DMS53 treated with DMSO at 0.1 percent for 48 hours (cell line): ENCODE results near the gene ZC3HAV1.

ENCODE experiments used
- DNase-seq: peaks from one replicate; lab custom pipeline; 2025; ENCODE audit not compliant: unreplicated experiment; lab: John Stamatoyannopoulos, UW

The ZC3HAV1 gene

DNA sequence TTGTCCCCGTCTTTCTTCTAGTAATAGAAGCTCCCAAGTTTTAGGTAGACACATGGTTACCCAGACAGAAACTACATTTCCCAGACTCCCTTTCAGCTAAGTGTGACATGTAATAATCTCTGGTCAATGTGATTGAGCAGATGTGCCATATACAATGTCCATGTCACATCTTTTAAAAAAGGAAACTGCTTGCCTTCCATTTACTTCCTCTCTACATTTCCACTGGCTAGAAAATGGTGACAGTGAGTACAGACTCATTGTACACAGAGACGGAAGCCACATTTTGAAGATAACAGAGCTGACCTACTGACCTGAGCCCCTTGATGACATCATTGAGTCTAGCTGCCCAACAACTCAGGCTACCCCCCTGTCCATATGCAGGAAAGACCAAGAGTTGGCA is 21.3 kb downstream of the ZC3HAV1 start:
- DNase-seq = no peak

DNA sequence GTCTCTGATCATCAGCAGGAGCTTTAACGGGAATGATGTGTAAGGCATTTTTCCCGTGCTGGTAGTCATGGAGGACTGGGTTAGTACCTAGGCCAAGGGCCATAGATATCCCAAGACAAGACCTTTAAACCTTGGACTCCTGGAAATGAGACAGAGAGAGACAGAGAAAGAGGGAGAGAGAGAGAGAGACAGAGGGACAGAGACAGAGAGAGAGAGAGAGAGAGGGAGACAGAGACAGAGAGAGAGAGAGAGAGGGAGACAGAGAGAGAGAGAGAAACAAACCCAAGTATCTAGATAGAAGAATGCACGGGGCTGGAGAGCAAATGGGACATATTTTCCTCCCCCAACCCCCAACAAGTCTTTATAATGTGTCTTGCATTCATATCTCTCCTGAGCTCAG is 22.3 kb downstream of the ZC3HAV1 start:
- no peak for DNase-seq

GRCh38 chr7:139086454-139086853 is 23.1 kb downstream of the ZC3HAV1 start:
- DNase-seq = no peak

GRCh38 chr7:139084709-139085108 is 24.8 kb downstream of the ZC3HAV1 start:
- DNase-seq = no peak

DNA sequence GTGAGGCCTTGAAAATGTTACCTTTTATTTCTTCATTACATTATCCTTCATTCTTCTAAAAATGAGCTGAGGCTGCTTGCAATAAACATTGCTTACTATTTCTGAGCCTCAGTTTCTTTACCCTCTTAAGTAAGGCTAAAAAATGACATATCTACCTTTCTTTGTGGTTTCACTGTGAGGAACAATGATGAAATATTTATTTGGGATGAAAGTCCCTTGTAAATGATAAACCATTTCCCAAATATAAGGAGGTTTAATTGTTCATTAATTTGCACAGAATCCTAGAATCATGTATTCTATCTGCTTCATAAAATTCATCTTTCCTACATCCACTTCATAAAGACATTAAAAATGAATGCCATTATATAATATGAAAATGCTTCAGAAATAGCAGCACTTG is 27.9 kb downstream of the ZC3HAV1 start:
- DNase-seq = no peak

- no peak for DNase-seq
Observed at GRCh38 chr7:139080905-139081304, 28.6 kb downstream of the ZC3HAV1 start.

- DNase-seq = no peak
Observed at GRCh38 chr7:139079861-139080260, 29.7 kb downstream of the ZC3HAV1 start.

GRCh38 chr7:139078911-139079310 is 30.6 kb downstream of the ZC3HAV1 start:
- DNase-seq = no peak

DNA sequence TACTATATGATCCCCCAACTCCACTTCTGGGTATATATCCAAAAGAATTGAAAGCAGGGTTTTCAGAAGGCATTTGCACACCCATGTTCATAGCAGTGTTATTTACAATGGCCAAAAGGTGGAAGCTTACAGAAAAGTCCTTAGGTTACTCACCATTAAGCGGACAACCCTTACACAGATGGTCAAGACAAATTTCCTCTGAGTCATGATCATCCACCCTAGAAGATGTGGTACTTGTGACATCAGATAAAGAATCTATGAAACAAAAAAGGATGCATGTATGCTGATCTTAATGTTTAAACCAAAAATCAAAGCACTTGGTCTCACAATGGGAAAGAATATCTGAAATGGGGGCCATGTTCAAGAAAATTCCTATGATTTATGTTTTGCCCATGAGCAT is 31.1 kb downstream of the ZC3HAV1 start:
- DNase-seq = no peak

DNA sequence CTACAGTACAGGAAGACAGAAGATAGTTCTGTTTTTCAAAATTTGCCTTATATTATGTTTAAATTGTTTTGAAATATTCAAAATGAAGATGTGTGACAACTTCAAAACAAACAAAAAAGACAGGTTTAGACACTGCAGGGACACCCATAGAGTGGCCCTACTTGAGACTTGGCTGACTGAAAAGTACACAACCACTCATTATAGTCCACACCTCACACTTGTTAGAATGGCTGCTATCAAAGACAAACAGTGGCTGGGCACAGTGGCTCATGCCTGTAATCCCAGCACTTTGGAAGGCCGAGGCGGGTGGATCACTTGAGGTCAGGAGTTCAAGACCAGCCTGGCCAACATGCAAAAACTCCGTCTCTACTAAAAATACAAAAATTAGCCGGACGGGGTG is 31.8 kb downstream of the ZC3HAV1 start:
- DNase-seq = peak; percentile 71

- DNase-seq = peak; percentile 73
Observed at GRCh38 chr7:139075871-139076686, 33.4 kb downstream of the ZC3HAV1 start.

DNA sequence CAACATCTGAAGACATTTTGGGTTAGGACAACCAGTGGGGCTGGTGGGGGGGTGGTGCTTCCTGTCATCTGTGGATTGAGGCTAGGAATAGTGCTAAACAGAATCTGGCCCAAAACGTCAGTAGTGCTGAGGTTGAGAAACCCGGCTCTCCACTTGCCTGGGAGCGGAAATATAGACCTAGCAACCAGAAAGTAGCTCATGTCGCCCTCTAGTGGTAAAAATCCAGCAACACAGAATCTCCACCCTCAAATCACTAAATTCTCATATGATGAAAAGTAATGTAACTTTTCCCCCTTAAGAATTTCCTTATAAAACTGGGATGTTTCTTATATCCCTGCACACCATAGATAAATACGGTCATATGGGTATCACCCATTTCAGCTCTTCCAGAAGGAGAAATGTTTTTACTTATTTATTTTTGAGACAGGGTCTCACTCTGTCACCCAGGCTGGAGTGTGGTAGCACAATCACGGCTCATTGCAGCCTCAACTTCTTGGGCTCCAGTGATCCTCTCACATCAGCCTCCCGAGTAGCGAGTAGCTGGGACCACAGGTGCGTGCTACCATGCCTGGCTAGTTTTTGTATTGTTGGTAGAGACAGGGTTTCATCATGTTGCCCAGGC is 34.4 kb downstream of the ZC3HAV1 start:
- DNase-seq = peak; percentile 80

DNA sequence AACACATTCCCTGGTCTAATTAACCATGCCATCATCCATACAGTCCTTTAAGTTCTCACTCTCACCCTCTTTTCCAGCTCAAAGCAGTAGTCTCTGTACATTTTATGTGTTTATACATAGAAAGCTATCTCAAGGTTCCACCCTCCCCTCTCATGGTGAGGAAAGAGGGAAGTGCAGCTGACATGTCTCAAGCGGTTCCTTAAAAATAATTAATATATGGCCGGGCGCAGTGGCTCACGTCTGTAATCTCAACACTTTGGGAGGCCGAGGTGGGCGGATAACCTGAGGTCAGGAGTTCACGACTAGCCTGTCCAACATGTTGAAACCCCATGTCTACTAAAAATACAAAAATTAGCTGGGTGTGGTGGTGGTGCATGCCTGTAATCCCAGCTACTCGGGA is 36.7 kb downstream of the ZC3HAV1 start:
- DNase-seq = no peak

- no peak for DNase-seq
Observed at GRCh38 chr7:139071680-139072079, 37.8 kb downstream of the ZC3HAV1 start.

GRCh38 chr7:139068544-139069399 is 40.7 kb downstream of the ZC3HAV1 start:
- no peak for DNase-seq

DNA sequence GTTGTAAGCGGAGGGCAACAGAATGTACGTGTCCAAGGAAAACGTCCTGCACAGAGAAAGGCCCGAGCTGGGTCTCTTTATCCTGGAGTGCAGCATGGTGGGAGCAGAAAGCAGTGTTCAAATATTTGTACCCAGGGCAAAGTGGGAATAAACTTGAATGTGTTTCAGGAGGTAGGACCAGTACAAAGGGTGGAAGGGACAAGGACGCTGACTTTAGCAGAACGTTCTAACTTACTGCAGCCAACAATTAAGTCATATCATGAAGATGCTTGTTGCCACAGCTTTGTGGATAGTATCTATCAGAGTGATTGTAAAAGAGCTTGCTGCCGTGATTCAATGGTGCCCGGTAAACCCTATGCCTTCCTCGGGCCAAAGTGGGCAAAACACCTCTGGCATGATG is 43.2 kb downstream of the ZC3HAV1 start:
- DNase-seq = no peak

DNA sequence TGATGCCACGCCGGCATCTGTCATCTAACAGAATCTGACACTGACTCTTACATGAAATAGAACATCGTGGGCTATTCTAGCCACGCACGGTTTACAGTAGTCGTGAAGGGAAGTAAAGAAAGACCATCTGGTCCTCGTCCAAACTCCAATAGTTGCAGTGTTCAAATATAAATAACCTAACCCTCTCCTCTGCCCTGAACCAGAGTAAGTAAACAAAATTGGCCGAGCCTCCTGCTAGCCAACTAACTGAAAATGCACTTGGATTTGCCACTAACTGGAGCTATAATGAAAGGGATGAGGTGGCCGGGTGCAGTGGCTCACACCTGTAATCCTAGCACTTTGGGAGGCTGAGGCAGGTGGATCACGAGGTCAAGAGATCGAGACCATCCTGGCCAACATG is 44.2 kb downstream of the ZC3HAV1 start:
- no peak for DNase-seq

DNA sequence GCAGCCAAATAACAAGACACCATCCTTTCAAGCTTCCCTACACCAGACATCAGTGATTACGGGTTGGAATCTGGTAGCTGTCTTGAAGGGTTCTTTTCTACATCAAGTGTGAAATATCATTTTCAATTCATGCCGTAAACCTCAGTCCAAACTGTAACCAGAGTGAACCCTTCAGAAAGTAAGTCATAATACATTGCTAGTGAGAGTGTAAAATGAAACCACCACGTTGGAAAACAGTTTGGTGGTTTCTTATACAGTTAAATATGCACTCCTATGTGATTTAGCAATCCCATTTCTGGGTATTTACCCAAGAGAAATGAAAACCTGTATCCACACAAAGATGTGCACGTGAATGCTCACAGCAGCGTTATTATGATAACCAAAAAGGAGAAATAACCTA is 48.1 kb downstream of the ZC3HAV1 start:
- DNase-seq = no peak

DNA sequence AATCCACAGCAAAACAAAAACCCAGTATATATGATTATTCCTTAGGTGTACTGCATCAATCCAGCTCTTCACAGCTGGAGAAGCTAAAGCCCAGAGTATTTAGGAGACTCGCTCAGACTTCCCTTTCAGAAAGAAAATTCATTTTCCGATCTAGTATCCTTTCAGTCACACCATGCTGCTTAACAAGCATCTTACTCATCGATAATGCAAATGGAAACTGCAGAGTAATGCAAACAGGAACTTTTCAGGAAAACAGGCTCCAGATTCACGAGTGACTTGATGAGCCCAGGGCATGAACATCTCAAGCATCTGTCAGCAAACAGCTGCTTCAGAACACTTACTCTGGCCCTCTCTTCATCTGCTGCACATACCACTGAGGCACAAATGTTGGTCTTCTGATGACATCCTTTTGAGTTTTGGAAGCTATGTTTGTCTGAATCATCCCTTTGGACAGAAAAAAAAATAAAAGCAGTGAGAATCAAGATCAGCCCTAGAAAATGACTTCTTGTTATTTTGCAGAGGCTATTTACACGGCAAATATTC is 48.8 kb downstream of the ZC3HAV1 start:
- DNase-seq = no peak

GRCh38 chr7:139059905-139060304 is 49.6 kb downstream of the ZC3HAV1 start:
- no peak for DNase-seq

- DNase-seq = no peak
Observed at GRCh38 chr7:139058943-139059342, 50.6 kb downstream of the ZC3HAV1 start.

- DNase-seq = no peak
Observed at GRCh38 chr7:139055674-139056073, 53.8 kb downstream of the ZC3HAV1 start.
